Cerebellar nuclear complex (tissue), 1 donor: Measurements from ENCODE around the gene DBP.

Experiments used
- DNase-seq, 2 experiments: peaks; one replicate each; lab custom pipeline; 2025; lab: John Stamatoyannopoulos, UW

The DBP gene

GRCh38 chr19:48627201-48627864 lies 9.8 kb downstream of the DBP start:
- no peak for DNase-seq

- no peak for DNase-seq
These were observed 11.3 kb downstream of the DBP start for GRCh38 chr19:48625891-48626327.

- no peak for DNase-seq
These were observed 12.1 kb downstream of the DBP start for GRCh38 chr19:48624791-48625723.

GRCh38 chr19:48624067-48624594 lies 13.0 kb downstream of the DBP start:
- peak; percentile 79 to 94 for DNase-seq

DNA sequence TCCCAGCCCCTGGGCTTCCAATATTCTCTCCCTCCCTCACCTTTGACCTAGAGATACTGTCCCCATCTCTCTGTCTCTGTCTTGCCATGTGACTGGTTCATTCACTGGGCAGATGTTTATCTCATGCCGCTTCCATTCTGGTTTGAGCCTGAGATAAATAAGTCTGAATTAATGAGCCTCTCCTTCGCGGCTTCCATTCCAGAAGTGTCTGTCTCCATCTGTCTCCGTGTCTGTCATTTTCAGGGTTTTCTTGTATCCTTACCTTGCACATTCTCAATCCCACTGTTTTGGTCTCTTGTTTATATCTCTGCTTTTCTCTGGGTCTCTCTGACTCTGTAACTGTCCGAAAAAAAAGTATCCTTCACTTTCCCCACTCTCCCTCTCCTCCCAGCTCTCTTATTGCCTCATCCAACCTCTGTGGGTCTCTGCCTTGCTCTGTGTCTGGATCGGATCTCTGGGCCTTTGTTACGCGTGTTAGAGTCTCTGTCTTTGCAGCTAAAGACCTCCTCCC lies 13.6 kb downstream of the DBP start:
- no peak for DNase-seq

- DNase-seq: no peak
These were observed 17.2 kb downstream of the DBP start for GRCh38 chr19:48619692-48620585.

- DNase-seq: peak; percentile 92 to 98
These were observed 18.1 kb downstream of the DBP start, which contains the start of the genes RPL18 and SPHK2 for GRCh38 chr19:48618916-48619691. RPL18 (minus strand) TSS chr19:48619178; CDS start chr19:48619143, 35 bp downstream. SPHK2 (plus strand) TSS chr19:48619506; CDS start chr19:48620515, 1,009 bp downstream.

- DNase-seq: no peak
These were observed 18.8 kb downstream of the DBP start for GRCh38 chr19:48618278-48618915.

DNA sequence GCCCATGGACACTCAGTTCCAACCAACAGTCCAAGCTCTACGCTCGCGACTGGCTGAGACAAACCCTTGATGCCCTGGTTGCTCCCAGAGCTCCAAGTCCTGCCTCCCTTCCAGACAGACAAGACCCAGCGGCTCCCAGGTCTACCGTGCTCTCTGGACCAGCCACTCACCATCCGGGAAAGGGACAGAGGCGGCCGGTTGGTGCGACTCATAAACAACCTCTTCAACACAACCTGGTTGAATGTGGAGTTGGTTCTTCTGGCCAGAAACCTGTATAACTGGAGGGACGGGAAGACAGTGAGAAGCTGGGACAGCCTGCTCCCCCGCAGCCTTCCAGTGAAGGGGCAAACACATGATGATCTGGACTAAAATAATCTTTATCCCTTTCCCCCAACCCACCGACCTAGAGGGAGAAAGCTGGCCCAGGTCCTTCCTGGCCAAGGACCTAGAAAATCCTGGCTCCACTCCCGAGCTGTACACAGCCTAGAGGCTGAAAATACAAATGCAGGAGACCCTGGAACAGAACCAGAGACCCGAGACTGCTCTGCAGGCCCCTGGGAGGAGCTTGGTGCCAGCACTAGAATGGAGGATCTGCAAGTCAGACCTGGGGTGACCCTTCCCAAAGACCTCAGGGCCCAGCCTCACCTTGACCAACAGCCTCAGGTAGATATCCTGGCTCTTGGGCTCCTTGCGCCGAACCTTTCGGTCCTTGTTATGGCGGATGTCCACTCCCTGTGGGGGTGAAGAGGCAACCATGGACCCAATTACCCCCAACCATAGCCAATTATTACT lies 19.8 kb downstream of the DBP start:
- DNase-seq: no peak

DNA sequence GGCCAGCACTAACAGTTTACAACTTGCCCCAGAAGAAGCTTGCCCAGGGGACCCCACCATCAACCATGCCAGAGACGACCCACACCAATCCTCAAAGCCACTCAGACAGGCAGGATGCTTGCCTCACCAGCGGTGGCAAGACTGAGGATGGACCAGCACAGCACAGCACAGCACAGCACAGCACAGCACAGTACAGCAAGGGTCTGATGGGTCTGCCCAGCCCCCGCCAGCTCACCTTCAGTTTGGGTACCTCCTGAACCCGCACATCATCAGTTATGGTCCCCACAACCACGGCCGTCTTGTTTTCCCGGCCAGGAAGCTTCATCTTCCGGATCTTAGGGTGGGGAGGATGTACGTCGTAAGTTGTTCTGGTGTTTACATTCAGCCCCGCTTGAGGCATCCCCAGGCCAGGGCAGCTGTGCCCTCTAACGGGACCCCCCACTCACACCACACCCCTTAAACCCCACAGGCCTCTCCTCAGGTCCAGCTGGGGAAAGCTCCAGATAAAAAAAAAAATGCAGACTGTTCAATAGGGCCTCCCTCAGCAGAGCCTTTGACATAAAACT lies 20.6 kb downstream of the DBP start:
- DNase-seq: no peak

DNA sequence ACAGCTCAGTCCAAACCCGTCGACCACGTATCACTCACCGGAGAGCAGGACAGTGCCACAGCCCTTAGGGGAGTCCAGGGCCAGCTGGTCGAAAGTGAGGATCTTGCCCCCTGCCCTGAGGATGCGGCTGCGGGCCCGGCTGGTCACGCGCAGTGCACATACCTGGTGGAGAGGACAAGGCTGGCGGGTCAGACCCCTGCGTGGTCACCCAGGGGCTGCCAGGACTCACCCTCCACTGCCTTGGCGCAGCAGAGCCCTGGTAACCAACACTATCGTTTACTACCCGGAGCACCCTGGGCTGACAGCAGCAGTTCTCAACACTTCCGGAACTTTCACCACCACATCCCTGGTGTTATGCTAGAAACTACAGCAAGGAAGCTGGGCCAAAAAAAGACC lies 21.1 kb downstream of the DBP start:
- DNase-seq: no peak

GRCh38 chr19:48615231-48616040 lies 21.7 kb downstream of the DBP start:
- no peak for DNase-seq

DNA sequence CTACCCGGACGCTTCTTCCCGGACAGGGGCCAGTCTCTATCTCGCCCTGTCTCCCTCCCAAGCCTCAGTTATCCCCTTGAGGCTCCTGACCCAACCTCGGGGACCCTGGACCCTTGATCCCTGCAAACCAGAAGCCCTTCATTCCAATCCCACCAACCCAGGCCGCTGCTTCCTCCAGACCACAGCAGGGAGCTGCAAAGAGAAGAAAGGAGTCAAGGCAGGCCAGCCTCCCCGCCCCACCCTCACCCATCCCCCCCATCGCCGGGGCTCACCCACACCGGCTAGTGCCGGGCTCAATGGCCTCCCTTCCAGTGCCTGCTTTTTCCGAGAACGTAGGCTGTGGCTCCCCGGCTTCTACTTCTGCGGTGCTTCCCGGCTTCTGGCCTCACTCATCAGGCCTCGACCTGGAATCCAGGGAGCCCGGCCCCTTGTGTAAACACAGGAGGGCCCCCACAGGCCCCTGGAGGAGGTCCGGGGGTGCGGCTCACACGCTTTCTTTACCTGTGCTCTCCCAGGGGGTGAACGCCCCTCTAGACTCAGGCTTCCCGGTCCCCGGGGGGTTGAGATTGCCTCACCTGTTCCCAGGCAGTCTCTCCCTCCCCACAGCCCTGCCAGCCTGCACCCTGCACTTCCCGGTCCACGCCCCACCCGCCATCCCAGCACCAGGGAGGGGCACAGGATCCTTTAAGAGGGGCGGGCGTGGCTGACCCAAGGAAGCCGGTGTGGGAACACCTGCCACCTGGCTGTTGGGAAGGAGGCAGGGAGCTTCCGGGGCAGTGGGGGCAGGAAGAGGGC lies 22.5 kb downstream of the DBP start, which contains the start of gene FAM83E:
Gene FAM83E, minus strand, starts transcription at position 641 of the 795 bp plus-strand sequence. CDS start 1,704 bp downstream, outside the sequence.
- no peak for DNase-seq

- DNase-seq: no peak
These were observed 23.2 kb downstream of the DBP start for GRCh38 chr19:48613852-48614435.

- no peak for DNase-seq
These were observed 23.9 kb downstream of the DBP start for GRCh38 chr19:48613024-48613851.

DNA sequence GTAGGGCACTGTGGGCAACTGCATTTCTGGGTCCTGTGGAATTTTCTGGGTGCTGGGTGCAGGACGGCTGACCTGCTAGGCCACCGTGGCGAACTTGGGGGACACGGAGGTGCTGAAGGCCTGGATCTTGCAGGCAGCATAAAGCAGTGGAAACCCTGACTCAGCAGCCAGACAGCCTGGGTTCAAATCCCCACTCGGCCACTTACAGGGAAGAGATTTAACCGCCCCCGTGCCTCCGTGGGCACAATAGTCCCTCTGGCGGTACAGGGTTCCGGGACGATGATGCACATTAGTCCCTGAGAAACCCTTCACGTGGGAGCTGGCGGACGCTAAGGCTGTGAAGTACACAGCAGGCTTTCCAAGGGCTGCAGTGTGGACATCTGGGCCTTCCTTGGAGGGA lies 25.3 kb downstream of the DBP start:
- no peak for DNase-seq
